H9 (cell line): ENCODE data around the gene AKR1C3. TPM values are rescaled to one million over a fixed set of nuclear protein-coding genes. Genes with fewer than 3 reads are reported as not detected.

Experiments used
- DNase-seq: peaks from one replicate; pipeline ENCODE4 v3.0.0-alpha.2; 2017
- H2AFZ ChIP-seq: one replicate; pipeline ENCODE4 v1.6.1; 2013; ENCODE audit warnings: mild to moderate bottlenecking, low read length, control low read depth, moderate library complexity
- H2AK5ac ChIP-seq: 2 replicates; pipeline ENCODE4 v1.6.1; 2013; ENCODE audit warnings: low read length, control low read depth, mixed read lengths; ENCODE audit not compliant: insufficient read length
- H2BK120ac ChIP-seq: one replicate; pipeline ENCODE4 v1.6.1; 2013; ENCODE audit warnings: low read depth, mild to moderate bottlenecking, low read length, control low read depth, inconsistent platforms; ENCODE audit not compliant: poor library complexity, severe bottlenecking
- H2BK12ac ChIP-seq: 2 replicates; pipeline ENCODE4 v1.6.1; 2013; ENCODE audit warnings: low read length, control low read depth, mixed read lengths, low read depth; ENCODE audit not compliant: insufficient read length
- H2BK15ac ChIP-seq: 2 replicates; pipeline ENCODE4 v1.6.1; 2013; ENCODE audit warnings: low read depth, low read length, control low read depth
- H2BK20ac ChIP-seq: one replicate; pipeline ENCODE4 v1.6.1; 2013; ENCODE audit warnings: low read depth, mild to moderate bottlenecking, low read length, control low read depth, inconsistent platforms; ENCODE audit not compliant: poor library complexity, severe bottlenecking
- H2BK5ac ChIP-seq: 2 replicates; pipeline ENCODE4 v1.6.1; 2013; ENCODE audit warnings: low read length, control low read depth, mixed read lengths; ENCODE audit not compliant: insufficient read length
- H3K14ac ChIP-seq: 2 replicates; pipeline ENCODE4 v1.6.1; 2013; ENCODE audit warnings: low read length, control low read depth; ENCODE audit not compliant: insufficient read depth
- H3K18ac ChIP-seq: 2 replicates; pipeline ENCODE4 v1.6.1; 2013; ENCODE audit warnings: low read depth, mild to moderate bottlenecking, mixed read lengths, low read length, control low read depth; ENCODE audit not compliant: insufficient read length
- H3K23ac ChIP-seq: 2 replicates; pipeline ENCODE4 v1.6.1; 2013; ENCODE audit warnings: low read length, control low read depth, mixed read lengths, low read depth; ENCODE audit not compliant: insufficient read length
- H3K23me2 ChIP-seq: 2 replicates; pipeline ENCODE4 v1.6.1; 2013; ENCODE audit warnings: low read depth, mild to moderate bottlenecking, mixed read lengths, low read length, control low read depth; ENCODE audit not compliant: insufficient read length, poor library complexity, severe bottlenecking
- H3K27ac ChIP-seq: 2 replicates; pipeline ENCODE4 v1.5.1; 2013; ENCODE audit warnings: low read length, control low read depth, mixed read lengths, low read depth; ENCODE audit not compliant: insufficient read length
- H3K27me3 ChIP-seq: 2 replicates; pipeline ENCODE4 v1.6.1; 2013; ENCODE audit warnings: low read length, control low read depth, inconsistent platforms; ENCODE audit not compliant: insufficient read depth
- H3K4ac ChIP-seq: 2 replicates; pipeline ENCODE4 v1.6.1; 2013; ENCODE audit warnings: low read depth, mild to moderate bottlenecking, control low read depth, inconsistent platforms, low read length, moderate library complexity
- H3K4me1 ChIP-seq: 2 replicates; pipeline ENCODE4 v1.6.1; 2013; ENCODE audit warnings: low read length, control low read depth, inconsistent platforms; ENCODE audit not compliant: insufficient read depth
- H3K4me2 ChIP-seq: 2 replicates; pipeline ENCODE4 v1.6.1; 2013; ENCODE audit warnings: low read length, control low read depth, mixed read lengths; ENCODE audit not compliant: insufficient read length, insufficient read depth
- H3K56ac ChIP-seq: 2 replicates; pipeline ENCODE4 v1.6.1; 2013; ENCODE audit warnings: low read depth, mild to moderate bottlenecking, mixed read lengths, low read length, control low read depth; ENCODE audit not compliant: insufficient read length
- H3K79me1 ChIP-seq: 2 replicates; pipeline ENCODE4 v1.6.1; 2013; ENCODE audit warnings: low read depth, mild to moderate bottlenecking, moderate library complexity, low read length, control low read depth, inconsistent platforms; ENCODE audit not compliant: insufficient read depth, poor library complexity, severe bottlenecking
- H3K79me2 ChIP-seq: 2 replicates; pipeline ENCODE4 v1.6.1; 2013; ENCODE audit warnings: low read length, control low read depth, inconsistent platforms; ENCODE audit not compliant: insufficient read depth
- H3K9ac ChIP-seq: 2 replicates; pipeline ENCODE4 v1.6.1; 2013; ENCODE audit warnings: low read length, control low read depth, mixed read lengths; ENCODE audit not compliant: insufficient read length; ENCODE audit errors: extremely low read depth
- H3K9me3 ChIP-seq: one replicate; pipeline ENCODE4 v1.6.1; 2013; ENCODE audit warnings: low read depth, low read length, inconsistent platforms; ENCODE audit not compliant: control insufficient read depth
- H3T11ph ChIP-seq: one replicate; pipeline ENCODE4 v1.6.1; 2013; ENCODE audit warnings: mild to moderate bottlenecking, low read length, control low read depth, inconsistent platforms
- H4K20me1 ChIP-seq: one replicate; pipeline ENCODE4 v1.6.1; 2013; ENCODE audit not compliant: control insufficient read depth, insufficient read length, insufficient read depth
- H4K5ac ChIP-seq: 2 replicates; pipeline ENCODE4 v1.6.1; 2013; ENCODE audit warnings: low read depth, mild to moderate bottlenecking, mixed read lengths, low read length, control low read depth; ENCODE audit not compliant: insufficient read length
- H4K8ac ChIP-seq: replicated peaks from 2 replicates; pipeline ENCODE4 v1.6.1; 2013; ENCODE audit warnings: low read length, control low read depth, mixed read lengths, low read depth; ENCODE audit not compliant: insufficient read length
- H4K91ac ChIP-seq: 2 replicates; pipeline ENCODE4 v1.6.1; 2013; ENCODE audit warnings: low read depth, mild to moderate bottlenecking, moderate library complexity, mixed read lengths, low read length, control low read depth; ENCODE audit not compliant: insufficient read length
- H3K27ac Mint-ChIP-seq, 3 experiments: 2 replicates in 2 of 3; 3 replicates in 1 of 3; pipeline ENCODE4 v1.8.0; 2020 to 2021; ENCODE audit warnings: mixed read lengths in 3 of 3, mild to moderate bottlenecking in 1 of 3, moderate library complexity in 1 of 3
- H3K27me3 Mint-ChIP-seq: 2 replicates; pipeline ENCODE4 v1.8.0; 2021; ENCODE audit warnings: low read depth, mild to moderate bottlenecking, moderate library complexity, mixed read lengths
- H3K36me3 Mint-ChIP-seq, 3 experiments: 2 replicates in 2 of 3; 3 replicates in 1 of 3; pipeline ENCODE4 v1.8.0; 2020 to 2021; ENCODE audit warnings: low read depth in 3 of 3, mixed read lengths in 3 of 3; ENCODE audit not compliant: insufficient read depth in 1 of 3
- H3K4me1 Mint-ChIP-seq, 2 experiments: 2 replicates each; pipeline ENCODE4 v1.8.0; 2020; ENCODE audit warnings: mixed read lengths in 2 of 2
- H3K4me3 Mint-ChIP-seq, 2 experiments: 2 replicates in 1 of 2; 3 replicates in 1 of 2; pipeline ENCODE4 v1.8.0; 2020 to 2021; ENCODE audit warnings: mild to moderate bottlenecking in 2 of 2, mixed read lengths in 2 of 2, moderate library complexity in 1 of 2
- H3K9me3 Mint-ChIP-seq, 2 experiments: 2 replicates in 1 of 2; 3 replicates in 1 of 2; pipeline ENCODE4 v1.8.0; 2020; ENCODE audit warnings: mild to moderate bottlenecking in 2 of 2, mixed read lengths in 2 of 2, moderate library complexity in 1 of 2
- CTCF ChIP-seq: fragments of 200-600 bp; sonication (generic); conservative IDR thresholded peaks from 3 replicates; pipeline ENCODE4 v1.8.0; 2021; ENCODE audit warnings: antibody characterized with exemption, mild to moderate bottlenecking
- WGBS: extraction: QIAGEN DNeasy Blood & Tissue Kit; methylation state at CpG from one replicate; pipeline ENCODE4 v1.1.7; 2013; ENCODE audit warnings: missing lambda C conversion rate, low lambda C conversion rate, mixed read lengths; ENCODE audit not compliant: insufficient read length; ENCODE audit errors: extremely low coverage; 5-methylcytosine and 5-hydroxymethylcytosine counted together
- total RNA-seq: library from RNA; stranded (reverse); gene quantifications from 2 replicates; pipeline ENCODE4 v1.2.1, GENCODE V29; 2021

The AKR1C3 gene
- total RNA-seq, 1 experiment from 2014 or later, result 2.1 TPM

- H2BK120ac ChIP-seq, result no peak overlapping the region
- H3K56ac ChIP-seq, result no peak overlapping the region
- Mint-ChIP-seq H3K9me3 (peaks cover 10 to 51% of the 10 kb centered on the region in 2 experiments; a peak in 4 of 5 replicates), H3K27ac (no peak overlapping the region), H3K4me3 (no peak overlapping the region), H3K27me3 (no peaks in the 10 kb centered on the region; the same call in 1 of the 2 replicates), H3K4me1 (peaks cover 0 to 7% of the 10 kb centered on the region in 2 experiments; a peak in 1 of 4 replicates), H3K36me3 (peaks cover 0 to 2% (median 2%) of the 10 kb centered on the region in 3 experiments; a peak in 2 of 7 replicates)
- H3K27me3 ChIP-seq, result no peaks in the 10 kb centered on the region
- H3K4me2 ChIP-seq, result no peak overlapping the region
- H3K9me3 ChIP-seq, result no peaks in the 10 kb centered on the region
- no peak overlapping the region for H2BK20ac ChIP-seq
- H3K27ac ChIP-seq, result no peak overlapping the region
- H2BK12ac ChIP-seq, result no peak overlapping the region
- no peak overlapping the region for H3K23ac ChIP-seq
- no peak for TF ChIP-seq CTCF
- no peak overlapping the region for H3K14ac ChIP-seq
- H4K8ac ChIP-seq, result no peak overlapping the region
- no peaks in the 10 kb centered on the region for H3K23me2 ChIP-seq
- H2AK5ac ChIP-seq, result no peak overlapping the region
- no peaks in the 10 kb centered on the region for H3K79me1 ChIP-seq
- H3T11ph ChIP-seq, result no peak overlapping the region
- no peak overlapping the region for H4K5ac ChIP-seq
- no peaks in the 10 kb centered on the region for H3K79me2 ChIP-seq
- no CpG with 5 or more reads among the region's 2 CpGs for WGBS
- no peak overlapping the region for H3K18ac ChIP-seq
- no peaks in the 10 kb centered on the region for H4K20me1 ChIP-seq
- no peak overlapping the region for H2AFZ ChIP-seq
- H3K9ac ChIP-seq, result no peak overlapping the region
- no peak overlapping the region for H3K4ac ChIP-seq
- H2BK15ac ChIP-seq, result no peak overlapping the region
- no peaks in the 10 kb centered on the region for H3K4me1 ChIP-seq
- no peak overlapping the region for H4K91ac ChIP-seq
- no peak for DNase-seq
- no peak overlapping the region for H2BK5ac ChIP-seq
Measured at GRCh38 chr10:5079306-5079830, 14.8 kb upstream of the AKR1C3 start.
